Medulla oblongata (tissue), 1 donor: Measurements from ENCODE around the gene MVP.
"Not testable (repeated sequence)": the region's sequence is repeated elsewhere in the genome, so short reads cannot be mapped to it uniquely, and the experiment has no call there.

Experiments
- DNase-seq: peaks from one replicate; pipeline ENCODE4 v3.0.0-alpha.2; 2015; ENCODE audit errors: extremely low spot score

The MVP gene

DNA sequence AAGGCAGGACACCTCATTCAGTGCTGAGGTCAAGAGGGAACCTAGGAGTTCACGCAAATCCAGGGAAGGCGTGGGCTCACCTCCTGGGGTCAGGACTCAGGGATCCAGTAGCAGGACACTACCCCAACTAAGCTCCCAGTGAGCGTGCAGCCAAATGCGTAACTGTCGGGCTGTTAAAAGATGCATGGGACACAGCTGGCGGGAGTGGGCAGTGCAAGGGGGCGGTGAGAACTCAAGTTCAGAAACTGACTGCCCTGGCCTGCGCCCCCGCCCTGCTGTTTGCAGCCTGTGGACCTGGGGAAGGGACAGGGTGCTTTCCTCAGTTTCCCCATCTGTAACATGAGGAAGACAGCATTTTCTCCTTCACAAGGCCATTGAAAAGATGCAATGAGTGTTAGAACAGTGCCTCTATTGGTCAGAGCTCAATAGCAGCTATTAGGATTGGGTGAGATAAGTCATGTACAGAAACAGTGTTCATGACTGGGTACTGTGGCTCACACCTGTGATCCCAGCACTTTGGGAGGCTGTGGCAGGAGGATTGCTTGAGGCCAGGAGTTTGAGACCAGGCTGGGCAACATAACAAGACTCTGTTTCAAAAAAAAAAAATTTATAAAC is 22.6 kb downstream of the MVP start:
- no peak for DNase-seq

DNA sequence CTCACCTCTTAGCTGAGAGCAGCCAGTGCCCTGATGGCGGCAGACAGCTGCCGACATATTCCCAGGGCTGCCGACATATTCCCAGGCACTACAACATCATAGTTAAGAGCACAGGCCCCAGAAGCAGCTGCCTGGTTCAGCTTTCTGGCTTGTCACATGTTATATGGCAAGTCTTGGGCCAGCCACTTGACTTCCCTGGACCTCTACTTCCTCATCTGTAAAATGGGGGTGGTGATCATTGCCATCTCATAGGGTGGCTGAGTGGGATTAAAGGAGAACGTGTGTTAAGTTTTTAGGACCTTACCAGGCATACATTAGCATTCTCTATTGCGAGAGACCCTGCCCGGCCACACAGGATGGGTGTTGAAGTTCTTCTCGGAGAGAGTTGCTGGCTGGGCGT is 23.7 kb downstream of the MVP start:
- DNase-seq: no peak

DNA sequence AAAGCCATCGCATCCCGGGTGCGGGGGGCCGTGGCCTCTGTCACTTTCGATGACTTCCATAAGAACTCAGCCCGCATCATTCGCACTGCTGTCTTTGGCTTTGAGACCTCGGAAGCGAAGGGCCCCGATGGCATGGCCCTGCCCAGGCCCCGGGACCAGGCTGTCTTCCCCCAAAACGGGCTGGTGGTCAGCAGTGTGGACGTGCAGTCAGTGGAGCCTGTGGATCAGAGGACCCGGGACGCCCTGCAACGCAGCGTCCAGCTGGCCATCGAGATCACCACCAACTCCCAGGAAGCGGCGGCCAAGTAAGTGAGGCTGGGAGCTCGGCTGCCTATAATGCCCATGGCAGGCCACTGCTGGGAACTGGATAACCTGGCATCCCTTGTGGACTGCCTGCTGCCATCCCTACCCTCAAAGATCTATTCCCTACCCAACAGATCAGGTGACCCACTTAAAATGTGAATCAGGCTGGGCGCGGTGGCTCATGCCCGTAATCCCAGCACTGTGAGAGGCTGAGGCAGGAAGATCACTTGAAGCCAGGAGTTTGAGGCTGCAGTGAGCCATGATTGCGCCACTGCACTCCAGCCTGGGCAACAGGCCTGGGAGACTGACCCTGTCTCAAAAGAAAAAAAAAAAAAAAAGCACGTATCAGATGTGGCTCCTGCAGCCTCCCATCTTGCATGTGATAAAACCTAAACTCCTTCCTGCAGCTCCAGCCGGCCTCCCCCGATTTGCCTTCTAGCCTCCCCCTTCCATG is 24.5 kb downstream of the MVP start:
- no peak for DNase-seq

DNA sequence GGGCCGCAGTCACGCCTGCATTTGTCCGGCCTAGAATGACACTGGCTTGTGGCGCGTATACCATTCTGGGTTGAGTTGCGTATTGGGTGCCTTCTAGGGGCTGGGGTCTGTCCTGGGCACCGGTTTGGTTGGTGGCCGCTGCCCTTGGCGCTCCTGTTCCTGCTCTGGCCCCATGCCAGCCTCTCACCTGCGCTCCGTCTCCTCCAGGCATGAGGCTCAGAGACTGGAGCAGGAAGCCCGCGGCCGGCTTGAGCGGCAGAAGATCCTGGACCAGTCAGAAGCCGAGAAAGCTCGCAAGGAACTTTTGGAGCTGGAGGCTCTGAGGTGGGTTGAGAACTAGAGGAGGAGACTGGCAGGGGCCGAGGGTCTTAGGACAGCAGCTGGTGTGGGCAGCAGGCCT is 25.4 kb downstream of the MVP start:
- no peak for DNase-seq

DNA sequence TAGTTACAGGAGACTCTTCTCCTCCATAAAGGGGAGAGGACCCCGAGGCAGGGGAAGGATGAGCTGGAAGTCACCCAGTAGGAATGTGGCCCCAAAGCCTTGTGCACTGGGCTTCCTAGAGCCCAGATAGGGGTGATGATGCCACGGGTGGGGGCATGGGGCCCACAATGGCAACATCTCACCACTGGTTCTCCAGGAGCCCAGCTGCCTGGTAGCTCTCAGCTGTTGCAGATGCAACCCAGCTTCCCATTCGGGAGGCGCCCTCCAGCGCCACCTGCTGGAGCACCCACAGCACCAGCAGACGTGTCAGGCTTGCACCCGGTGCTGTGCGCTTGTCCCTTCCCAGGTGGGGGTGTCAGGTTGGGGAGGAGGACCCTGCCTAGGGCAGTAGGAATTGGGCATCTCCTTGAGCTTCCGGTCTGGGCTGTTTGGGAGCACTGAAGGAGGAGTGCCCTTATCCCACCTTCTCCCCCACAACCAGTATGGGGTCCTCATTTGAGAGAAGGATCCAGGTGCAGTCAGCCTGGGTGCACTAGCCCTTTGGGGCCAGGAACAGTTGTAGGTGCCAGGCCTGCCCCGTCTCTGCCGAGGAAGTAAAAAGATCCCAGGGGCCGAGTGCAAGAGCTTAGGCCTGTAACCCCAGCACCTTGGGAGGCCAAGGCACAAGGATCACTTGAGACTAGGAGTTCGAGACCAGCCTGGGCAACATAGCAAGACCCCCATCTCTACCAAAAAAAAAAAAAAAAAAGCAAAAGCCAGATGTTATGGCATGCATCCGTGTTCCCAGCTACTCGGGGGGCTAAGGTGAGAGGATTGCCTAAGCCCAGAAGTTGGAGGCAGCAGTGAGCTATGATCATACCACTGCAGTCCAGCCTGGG is 28.4 kb downstream of the MVP start:
- peak; percentile 67 for DNase-seq

DNA sequence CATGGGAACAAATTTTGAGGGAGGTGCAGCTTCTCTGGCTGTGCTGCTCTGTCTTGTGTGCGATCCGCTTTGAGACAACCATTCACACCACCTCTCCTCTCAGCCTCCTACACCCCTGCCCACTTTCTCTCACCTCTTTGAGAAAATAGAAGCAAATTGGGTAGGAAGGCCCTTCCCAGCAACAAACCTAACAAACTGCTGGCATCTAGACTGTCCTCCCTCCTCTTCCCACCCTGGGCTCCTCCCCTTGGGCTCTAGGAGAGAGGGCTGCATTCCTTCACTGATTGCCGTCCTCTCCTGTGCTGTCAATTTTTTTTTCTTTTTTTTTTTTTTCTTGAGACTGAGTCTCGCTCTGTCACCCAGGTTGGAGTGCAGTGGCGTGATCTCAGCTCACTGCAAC is 29.2 kb downstream of the MVP start:
- no peak for DNase-seq

DNA sequence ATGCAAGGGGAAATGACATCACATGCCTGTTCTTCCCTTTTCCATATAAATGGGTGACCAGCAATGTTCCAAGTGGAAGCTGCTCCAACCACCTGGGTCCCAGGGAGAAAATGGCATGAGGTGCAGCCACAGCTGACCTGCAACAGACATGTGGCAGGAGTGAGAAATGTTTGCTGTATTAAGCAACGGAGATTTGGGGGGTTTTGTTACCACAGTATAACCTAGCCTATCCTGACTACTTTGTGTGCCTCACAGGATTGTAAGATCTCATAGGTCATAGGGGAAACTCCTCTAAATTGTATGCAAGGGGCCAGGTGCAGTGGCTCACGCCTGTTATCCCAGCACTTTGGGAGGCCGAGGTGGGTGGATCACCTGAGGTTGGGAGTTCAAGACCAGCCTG is 30.7 kb downstream of the MVP start:
- no peak for DNase-seq

DNA sequence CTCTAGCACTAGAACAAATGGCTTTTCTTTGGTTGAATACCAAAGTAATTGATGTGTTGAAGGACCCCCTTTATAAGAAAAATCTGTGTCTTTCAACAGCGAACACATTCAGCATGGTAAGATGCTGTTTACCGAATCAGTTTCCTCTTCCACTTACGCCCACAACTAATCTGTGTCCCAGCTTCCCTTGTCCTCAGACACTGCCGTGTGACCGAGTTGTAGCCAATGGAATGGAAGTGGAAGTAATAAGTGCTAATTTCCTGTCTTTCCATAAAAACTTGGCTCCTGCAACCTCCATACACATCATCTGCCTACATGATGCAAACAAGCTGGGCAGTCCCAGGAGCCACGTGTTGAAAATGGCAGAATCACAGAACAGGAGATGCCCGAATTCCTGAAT is 32.4 kb downstream of the MVP start:
- peak; percentile 28 for DNase-seq

DNA sequence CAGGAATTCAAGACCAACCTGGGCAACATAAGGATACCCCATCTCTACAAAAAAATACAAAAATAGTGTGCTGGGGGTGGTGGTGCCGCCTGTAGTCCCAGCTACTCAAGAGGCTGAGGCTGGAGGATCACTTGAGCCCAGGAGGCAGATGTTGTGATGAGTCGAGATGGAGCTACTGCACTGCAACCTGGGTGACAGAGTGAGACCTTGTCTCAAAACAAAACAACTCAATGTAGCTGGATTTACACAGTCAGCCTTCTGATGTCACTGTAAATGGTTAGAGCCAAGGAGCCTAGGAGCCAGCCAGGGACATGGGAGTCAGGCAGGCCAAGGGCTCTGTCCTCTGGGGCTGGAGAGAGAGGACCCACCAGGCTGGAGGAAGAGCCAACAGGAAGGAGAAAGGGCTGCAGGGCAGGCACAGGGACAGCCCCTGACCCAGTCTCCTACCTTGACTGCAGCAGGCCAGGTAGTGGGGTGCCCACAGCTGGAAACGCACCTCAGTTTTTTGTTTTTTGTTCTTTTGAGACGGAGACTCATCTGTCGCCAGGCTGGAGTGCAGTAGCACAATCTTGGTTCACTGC is 34.3 kb downstream of the MVP start:
- DNase-seq: no peak

DNA sequence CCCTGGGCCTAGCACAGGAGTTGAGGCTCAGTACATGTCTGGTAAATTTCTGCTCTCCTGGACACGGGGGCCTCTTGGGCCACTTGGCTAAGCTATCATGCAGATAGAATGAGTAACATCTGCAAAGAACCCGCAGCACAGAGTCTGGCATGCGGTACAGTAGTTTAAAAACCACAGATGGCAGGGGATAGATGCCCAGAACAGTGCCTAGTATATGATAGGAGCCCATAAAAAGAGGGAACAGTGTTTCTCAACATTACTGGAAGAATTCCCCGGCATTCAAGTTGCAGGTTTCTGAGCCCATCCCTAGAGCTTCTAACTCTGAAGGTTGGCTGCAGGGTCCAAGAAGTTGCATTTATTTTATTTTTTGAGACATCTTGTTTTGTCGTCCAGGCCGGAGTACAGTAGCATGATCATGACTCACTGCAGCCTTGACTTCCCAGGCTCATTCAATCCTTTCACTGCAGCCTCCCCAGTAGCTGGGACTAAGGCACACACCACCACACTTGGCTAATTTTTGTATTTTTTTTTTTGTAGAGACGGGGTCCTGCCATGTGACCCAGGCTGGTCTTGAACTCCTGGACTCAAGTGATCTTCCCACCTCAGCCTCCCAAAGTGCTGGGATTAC is 37.0 kb downstream of the MVP start:
- no peak for DNase-seq

DNA sequence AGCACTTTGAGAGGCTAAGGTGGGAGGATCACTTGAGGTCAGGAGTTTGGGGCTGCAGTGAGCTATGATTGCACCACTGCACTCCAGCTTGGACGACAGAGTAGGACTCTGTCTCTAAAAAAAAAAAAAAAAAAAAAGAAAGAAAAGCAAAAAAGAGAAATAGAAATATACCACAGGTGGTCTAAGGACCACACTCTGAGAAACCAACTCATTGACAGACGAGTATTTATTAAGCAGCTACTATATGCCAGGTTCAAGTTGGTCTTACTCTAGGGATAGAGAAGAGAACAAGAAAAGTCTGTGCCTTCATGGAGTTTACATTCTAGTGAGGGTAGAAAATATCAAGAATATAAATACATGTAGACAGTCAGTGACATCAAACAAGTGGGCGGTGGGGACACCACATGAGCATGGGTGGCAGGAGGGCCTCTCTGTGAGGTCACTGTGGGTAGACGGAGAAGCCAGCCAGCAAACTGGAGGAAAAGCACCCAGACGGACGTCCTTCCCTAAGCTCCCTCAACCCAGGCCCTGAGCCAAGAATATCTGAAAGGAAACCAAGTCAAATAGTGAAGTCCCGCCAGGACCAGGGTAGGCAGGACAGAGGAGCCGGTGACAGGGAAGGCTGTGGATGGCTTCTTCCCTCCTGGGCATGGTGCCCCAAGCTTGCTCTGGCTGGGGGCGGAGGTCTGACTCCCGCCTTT is 38.0 kb downstream of the MVP start:
- peak; percentile 75 for DNase-seq

DNA sequence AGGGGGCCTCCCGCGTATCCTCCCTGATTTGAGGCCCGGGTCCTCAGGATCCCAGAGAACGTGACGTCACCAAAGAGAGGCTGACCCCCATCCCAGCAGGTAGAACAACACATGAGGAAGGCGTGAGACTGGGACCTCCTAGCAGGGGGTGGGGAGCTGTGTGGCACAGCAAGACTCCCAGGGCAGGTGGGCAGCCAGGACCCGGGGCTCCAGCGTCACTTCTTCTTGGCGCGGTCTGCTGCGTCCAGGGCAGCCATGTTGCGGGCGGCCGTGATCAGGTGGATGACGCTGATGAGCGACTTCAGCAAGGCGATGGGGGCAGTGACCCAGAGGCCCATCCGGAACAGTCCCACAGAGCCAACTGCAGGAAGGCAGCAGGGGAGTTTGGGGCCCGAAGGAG is 38.7 kb downstream of the MVP start:
- DNase-seq: no peak

DNA sequence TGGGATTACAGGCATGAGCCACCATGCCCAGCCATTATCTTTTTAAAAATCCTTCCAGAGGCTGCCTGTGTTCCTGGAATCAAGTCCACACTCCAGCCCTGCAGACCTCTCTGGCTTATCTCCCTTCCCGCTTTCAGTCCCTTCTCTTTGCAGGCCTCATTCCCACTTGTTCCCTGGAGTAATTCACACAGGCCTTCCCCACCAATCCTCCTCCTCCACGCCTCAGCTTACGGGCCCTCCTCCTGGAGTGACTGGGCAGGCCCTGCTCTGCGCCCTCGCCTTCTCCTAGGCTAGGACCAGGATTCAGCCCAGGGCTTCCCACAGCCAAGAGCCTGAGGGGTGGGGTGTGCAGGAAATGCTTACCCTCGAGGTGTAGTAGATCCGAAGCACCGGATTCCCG is 40.0 kb downstream of the MVP start:
- DNase-seq: no peak

DNA sequence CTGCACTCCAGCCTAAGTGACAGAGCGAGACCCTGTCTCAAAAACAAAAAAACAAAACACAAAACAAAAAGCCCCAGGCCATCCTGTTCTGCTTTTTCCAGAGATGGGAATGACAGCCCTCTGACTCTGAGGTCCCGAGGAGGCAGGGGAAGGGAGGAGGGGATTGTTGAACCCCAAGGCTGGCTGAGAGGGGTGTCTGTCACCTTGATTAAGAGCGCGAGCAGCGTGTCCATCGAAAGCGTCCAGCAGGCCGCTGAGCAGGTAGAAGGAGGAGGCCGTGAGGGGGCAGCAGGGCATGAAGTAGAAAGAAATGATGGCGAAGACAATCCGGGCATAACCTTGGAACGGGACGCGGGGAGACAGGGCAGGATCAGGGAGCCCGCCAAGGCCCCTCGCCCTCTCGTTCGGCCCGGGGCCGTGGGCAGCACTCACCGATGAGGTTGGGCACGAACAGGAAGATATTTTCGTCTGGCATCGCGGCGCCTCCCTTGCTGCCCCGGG is 42.2 kb downstream of the MVP start:
- peak; percentile 26 for DNase-seq

DNA sequence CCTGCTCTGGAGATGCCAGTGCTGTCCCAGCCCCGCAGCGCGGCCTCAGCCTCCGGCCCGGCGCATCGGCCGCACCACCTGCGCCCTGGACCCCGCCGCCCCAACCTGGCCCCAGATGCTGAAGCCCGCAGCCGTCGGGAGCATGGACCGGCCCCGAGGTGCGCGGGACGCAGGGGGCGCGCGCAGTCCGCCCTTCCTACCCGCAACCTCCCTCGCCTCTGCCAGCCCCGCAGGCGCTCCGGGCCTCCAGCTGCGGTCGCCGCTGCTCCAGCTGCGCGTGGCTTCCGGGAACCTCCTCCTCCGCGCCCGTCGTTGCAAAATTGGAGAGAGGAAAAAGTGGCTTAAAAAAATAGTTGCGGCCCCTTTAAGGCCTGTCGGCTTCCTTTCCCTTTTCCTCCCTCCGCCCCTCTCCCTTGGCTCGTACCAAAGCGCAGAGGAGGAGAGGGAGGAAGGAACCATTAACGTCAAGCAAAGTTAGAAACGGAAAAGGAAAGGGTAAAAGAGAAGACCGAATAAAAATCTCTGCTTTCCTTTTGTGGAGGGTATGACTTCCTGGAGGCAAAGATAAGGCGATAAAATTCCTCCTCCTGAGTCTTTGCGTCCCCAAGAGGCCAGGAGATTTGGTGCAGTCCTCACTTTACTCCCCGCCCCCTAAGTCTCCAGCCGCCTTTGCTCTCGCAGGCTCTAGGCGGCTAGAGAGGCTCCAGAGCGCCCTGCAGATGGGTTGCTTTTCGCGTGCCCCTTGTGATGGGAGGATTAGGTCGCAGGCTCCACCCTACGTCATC is 42.8 kb downstream of the MVP start, which contains the start of gene CDIPT:
CDIPT (minus strand) TSS at position 343 of the 785 bp plus-strand sequence. CDS start 369 bp downstream, outside the sequence.
- peak; percentile 98 for DNase-seq

DNA sequence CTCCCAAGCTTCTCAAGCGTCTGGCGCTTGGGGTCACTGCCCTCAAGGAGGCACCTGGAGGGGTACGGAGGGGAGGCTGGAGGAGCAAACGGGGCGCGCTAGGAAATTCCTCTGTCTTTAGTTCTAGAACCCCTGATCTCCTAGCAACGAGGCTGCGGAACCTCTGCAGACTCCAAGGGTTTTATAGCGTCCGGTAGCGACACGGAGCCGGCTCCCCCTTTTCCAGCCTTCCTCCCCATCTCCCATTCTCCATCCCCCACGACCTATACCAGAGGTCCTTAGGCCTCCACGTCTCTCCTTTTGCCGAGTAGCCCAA is 43.4 kb downstream of the MVP start:
- DNase-seq: no peak

DNA sequence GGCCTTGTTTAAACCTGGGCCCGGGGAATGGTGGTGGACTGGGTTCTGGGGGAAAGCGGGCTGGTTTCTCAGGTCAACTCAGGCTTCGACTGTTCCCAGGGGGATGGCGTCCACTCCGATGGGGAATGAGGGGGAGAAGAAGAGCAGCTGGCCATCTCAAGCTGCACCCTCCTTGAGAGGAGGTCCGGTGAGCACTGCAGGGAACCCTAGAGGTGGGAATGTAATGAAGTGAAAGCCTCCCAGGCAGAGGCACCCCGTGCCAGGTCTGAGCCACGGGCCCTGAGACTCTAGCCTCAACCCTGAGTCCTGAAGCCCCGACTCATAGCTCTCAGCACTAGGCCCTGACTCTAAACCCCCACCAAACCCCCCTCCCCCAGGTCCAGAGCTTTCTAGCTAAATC is 43.9 kb downstream of the MVP start:
- DNase-seq: no peak

DNA sequence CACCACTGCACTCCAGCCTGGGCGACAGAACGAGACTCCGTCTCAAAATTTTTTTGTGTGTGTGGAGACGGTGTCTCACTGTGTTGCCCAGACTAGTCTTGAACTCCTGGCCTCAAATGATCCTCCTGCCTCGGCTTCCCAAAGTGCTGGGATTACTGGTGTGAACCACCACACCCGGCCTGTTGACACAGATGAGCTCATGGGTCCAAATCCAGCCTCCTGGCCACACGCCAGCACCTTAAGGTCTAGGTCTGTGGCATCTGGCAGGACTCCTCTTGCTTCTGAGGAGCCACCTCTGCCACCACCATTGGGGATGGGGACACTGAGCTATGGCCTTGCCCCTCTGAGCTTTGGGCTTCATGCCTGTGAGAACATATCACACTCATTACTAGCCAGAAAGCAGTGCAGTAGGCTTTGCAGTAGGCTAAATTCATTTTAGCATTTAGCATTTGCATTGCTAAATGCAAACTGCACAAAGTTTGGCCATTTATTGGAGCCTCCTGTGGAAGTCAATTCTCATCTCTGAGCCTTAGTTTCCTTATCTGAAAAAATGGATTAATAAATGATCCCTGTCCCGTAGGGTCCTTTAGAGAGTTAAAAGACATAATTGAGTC is 48.2 kb downstream of the MVP start:
- DNase-seq: no peak

DNA sequence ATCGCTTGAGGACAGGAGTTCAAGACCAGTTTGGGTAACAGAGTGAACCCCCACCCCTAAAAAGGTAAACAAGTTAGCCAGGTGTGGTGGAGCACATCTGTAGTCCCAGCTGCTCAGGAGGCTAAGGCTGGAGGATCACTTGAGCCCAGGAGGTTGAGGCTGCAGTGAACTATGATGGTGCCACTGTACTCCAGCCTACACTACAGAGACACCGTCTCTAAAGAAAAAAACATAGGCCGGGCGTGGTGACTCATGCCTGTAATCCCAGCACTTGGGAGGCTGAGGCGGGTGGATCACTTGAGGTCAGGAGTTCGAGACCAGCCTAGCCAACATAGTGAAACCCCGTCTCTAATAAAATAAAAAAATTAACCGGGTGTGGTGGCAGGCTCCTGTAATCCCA is 48.8 kb downstream of the MVP start:
- not testable (repeated sequence) for DNase-seq
